Dermis microvascular lymphatic vessel endothelial cell (primary cell): ENCODE measurements around the gene SLC23A1. TPM values are rescaled to one million over a fixed set of nuclear protein-coding genes. Genes with fewer than 3 reads are reported as not detected.

Source experiments
- DNase-seq, 2 donors: peaks; one replicate each; pipeline versions ENCODE4 v3.0.0 to v3.0.0-alpha.2; 2010; ENCODE audit warnings: low read depth in 2 of 2
- total RNA-seq: library from RNA; depleted of rRNA; stranded (reverse); fragments of >200 nt; gene quantifications from 2 replicates; pipeline ENCODE4 v1.2.1, GENCODE V29; 2014

SLC23A1 gene
- total RNA-seq, 1 donor from 2014 or later: not detected

DNA sequence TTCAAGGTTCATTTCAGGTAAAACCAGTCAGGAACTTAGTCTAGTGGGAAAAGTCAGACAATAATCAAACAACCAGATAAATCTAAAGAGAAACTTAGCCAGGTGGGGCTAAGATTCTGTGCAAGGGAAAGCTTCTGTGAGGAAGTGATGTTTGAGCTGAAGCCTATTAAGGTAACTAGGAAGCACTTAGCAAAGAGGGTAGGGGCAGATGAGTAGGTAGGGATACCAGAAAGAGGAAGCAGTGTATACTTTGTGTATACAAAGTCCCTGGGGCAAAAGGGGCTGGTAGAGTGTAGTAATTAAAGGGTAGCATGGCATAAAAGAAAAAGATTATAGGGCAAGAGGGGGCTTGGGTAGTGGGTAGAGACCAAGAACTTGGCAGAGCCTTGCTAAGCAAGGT, 24.4 kb upstream of the SLC23A1 start:
- no peak for DNase-seq

DNA sequence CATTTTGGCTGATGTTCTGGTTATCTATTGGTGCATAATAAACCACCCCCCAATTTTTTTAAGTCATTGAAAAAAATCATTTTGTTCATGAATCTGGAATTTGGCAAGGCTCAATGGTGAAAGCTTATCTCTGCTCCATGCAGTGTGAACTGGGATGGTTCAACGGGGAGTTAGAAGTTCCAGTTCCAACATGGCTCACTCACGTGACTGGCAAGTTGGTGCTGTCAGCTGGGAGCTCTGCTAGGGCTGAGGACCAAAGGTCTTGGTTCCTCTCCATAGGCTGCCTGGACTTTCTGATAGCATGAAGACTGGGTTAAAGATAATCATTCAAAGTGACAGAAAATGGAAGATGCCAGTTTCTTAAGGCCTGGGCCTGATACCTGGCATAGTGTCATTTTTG, 23.9 kb upstream of the SLC23A1 start:
- no peak for DNase-seq

DNA sequence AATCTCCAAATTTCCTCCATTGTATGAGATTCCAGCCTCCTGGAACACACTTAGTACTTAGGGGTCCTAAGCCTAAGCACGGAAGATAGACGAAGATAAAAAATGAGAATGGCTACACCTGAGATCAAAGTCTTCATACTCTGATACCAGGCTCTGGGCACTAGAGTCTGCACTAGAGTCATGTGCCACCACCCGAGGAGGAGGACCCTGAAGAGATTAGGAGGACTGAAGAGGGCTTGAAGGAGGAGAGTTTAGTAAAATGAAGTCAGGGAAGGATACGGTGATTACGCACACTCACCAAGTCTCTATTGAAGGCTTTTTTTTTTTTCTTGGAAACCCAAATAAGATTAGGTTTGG, 21.4 kb upstream of the SLC23A1 start:
- no peak for DNase-seq

DNA sequence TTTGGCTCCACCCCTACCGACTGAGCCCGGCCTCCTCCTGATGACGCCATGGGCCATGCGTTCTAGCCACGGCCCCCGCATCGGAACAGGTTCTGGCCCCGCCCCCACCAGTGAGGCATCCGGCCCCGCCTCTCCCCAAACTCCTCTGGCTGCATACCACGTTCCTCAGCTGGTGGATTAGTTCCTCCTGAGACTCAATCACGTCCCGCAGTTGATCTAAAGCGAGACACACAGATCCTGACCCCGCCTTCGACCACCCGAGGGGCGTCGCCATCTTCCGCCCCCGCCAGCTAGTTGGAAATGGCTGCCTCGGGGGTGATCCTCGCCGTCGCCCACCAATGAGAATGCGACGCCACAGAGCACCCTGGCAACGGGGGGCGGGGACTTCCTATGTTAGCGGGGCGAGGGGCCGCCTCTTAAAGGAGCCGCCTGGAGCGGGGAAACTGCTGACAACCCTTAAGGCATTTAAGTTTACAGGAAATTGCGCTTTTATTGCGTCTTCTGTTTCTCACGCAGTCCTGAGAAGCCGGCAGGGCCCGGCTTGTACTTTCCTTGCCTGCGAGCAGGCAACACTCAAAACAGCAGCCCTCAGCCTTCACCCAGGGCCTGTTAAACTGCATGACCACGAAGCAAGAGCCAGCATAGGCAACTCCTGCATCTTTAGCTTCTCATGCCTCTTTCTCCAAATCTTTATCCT, 20.8 kb upstream of the SLC23A1 start, which contains the start of gene SPATA24:
TSS of gene SPATA24 (minus strand) at position 303 of the 697 bp plus-strand sequence. CDS start at position 274, 29 bp downstream.
- DNase-seq: peak; percentile 79 to 97

DNA sequence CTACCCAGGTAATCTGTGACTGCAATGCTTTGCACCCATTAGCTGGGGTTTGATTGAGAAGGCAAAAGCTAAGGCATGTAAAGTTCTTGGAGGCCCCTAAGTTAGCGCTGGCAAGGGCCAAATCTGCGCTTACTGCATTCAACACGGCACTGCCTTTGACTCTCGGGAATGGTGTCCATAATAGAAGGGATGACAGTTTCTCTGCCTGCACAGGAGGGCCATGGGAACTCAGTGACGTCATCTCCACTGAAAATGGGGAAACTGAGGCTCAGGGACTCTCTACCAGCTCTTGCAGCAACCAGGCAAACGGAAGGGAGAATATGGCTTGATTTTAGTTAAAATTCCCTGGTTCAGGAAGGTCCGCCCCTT, 20.3 kb upstream of the SLC23A1 start:
- DNase-seq: no peak

DNA sequence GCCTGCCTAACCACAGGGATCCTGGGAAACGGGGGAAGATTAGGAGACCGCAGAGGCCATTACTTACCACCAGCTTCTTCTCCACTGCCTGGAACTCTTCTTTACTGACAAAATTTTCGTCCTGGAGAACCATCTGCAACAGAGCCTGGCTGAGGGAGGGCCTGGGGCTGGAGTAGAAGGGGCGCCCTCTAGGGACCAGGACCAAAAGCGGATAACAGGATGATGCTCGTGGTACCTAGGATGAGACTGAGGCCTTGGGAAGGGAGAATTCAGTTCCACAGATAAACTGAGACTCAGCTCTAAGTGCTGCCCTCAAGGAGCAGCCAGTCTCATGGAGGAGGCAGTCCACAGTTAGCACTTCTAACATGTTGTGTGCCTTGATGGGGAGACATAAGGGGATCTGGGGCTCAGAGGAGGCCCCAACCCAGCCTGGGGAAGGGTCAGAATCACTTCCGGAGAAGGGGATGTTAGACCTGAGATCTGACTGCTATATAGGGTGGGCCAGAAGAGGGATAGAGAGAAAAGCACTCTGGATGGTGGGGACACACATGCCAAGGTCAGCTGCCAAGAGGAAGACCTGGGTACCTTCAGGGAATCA, 19.6 kb upstream of the SLC23A1 start:
- peak in 1 of 2 donors; percentile 44 for DNase-seq

DNA sequence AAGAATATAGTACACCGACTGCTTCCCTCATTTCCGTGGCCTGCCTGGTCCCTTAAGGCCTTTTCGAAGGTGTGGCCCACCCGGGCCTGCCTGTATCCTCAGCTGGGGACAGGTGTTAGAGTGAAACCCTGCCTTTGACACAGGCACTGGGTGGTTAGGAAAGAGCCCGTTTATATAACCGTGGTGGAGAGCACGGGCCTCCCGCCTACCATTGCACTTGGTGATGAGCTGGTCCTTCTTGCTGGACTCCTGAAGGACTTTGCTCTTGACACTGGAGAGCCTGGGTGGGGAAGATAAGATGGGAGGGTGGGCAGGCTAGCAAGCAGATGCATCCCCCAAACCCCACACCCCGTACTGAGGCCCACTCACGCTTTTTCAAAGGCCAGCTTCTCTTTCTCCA, 18.4 kb upstream of the SLC23A1 start:
- no peak for DNase-seq

DNA sequence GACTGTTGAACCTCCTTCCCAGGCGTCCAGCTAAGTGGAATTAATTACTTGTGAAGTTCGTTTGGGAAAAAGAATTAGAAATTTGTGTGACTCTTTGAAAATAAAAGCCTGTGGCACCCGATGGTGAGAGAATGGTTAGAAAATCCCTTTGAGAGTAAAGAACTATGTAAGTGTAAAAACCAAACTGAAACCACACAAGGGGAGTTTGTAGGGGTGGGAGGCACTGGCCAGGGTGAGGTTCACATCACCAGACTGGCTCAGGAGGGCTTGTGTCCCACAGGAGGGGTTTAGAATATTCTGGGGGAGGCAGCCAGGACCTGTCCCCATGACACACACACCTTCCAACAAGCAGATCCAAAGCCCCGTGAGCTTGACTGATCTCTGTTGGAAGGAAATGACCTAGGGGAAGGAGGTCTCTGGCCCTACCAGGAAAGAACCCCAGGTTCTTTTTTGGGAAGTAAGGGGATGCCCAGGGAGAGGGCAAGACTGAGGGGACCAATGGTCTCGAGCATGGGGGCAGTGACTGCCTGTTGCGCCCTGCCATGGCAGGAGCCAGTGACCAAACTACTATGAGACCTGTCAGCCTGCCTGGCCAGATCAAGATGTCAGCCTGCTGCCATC, 16.5 kb upstream of the SLC23A1 start:
- DNase-seq: no peak

DNA sequence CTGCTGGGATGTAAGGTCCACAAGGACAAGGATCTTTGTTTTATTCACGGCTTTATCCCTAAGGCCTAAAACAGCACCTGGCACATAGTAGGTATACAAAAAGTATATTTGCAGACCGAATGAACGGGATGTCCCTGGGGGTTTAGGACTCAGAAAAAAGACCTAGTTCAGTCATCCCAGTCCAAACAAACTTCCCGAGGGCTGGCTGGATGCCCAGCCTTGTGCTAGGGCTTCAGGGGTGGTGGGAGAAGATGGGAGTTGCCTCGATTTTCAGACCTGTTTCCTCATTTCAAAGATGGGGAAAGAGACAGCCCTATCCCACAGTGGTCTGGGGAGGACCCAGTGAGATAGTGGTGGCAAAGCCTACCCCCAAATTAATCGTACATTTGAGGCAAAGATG, 14.8 kb upstream of the SLC23A1 start:
- no peak for DNase-seq

DNA sequence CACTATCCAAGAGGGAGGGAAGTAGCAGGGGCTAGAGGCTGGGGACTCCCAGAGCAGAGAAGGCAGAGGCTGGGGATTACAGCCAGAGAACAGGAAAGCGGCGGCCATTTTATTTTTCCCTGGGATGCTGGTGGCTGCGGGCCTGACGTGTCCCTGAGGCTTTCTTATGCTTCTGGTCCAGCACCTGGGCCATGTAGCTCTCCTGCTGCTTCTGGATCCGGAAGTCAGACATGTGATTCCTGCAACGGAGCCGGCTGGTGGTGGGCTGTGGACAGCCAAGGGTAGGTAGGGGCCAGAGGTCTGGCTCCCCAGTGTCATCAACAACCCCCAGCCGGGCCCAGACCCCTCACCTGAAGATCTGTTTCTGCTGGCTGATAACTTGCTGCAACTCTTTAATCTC, 13.6 kb upstream of the SLC23A1 start:
- DNase-seq: no peak

DNA sequence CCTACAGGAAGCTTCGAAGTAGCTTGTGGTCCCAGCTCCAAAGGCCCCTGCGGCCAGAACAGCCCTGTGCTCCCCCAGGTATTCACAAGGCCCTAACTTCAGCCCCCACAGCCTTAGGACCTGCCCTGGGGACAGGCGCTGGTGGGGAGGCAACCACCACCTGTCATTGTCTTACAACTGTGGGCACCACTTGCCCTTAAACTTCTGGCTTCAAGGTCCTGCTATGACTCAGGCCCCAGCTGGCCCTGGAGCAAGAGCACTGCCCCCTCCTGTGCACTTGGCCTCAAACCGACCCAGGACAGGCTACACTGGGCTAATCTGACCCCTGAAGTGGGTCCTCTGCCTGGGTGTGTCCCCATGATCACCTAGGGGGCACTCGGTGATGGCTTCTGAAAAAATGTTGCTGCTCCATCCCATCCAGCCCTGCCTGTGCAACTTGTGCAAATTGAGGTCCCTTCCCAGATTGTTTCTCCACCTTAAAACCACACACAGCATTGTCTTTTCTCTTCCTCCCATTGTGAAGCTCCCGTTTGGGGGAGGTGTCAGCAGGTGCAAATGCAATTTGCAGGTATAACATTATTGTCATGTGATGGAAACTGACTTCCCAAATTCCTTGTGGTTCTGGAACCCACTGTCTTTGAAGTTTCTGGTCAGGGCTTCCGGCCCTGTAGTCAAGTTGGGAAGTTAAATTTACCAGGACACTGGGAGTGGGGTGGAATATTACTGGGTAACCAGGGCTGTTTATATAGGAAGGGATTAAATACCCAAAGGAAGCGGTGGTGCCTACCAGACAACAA, 12.9 kb upstream of the SLC23A1 start:
- DNase-seq: no peak

DNA sequence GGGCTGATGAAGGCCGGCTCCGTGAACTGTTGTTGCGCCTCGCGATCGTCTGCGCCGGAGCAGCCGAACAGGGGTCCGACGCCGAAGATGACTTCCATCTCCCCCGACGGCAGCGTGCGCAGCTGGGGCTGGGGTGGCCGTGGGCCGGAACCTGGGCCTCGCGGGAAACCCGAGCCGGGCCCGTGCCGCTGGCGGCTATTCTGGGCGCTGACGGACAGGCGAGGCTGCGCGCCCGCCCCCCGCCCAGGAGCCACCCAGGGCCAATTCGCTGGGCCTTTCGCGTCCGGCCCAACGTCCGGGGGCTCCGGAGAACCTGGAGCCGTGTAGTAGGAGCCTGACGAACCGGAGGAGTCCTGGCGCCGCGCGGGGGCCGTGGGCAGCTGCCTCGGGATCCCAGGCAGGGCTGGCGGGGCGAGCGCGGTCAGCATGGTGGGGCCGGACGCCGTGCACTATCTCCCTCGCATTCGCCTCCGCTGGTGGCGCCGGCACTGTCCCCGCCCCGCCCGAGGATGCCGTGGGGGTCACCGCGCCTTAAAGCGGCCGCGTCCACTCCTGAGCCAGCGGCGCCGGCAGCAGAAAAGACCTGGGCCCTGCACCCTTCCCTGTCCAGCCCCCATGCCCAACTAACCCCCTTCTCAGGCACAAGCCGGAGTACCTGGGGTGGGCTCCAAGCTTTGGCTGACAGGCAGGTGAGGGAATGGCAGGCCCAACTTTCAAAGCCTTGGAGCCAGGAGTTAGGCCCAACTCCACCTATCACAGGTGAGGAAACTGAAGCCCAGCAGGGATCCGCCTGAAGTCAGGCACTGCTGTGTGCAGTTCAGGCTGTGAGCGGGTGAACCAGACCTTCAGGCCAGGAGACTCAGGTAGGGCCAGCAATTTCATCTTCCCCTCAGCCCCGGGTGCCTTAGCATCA, 11.8 kb upstream of the SLC23A1 start, which contains the start of gene PROB1:
TSS of gene PROB1 (minus strand) at position 451 of the 913 bp plus-strand sequence. CDS start at position 428, 23 bp downstream.
- peak in 1 of 2 donors; percentile 38 for DNase-seq

DNA sequence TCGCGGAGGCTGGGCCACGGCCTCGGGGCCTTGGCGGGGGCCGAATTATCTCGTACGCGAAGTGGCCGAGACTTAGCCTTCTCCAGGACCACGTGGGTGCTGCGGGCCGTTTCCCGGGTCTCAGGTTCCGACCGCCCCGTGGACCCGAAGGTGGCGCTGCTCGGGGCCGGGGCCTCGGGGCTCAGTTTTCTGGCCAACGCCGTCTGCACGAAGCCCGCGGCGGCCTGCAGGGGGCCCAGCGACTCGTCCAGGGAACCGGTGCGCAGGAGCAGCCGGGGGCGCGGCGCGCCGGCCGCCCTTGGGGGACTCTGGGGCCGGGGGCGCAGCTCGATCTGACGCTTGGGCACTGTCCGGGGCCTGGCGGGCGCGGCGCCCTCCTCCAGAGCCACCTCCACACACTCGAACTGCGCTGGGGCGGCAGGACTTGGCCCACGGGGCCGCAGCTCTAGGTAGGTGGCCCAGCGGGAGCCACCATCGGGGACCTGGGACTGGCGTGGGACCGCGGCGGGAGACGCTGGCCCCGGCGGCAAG, 11.1 kb upstream of the SLC23A1 start:
- DNase-seq: peak in 1 of 2 donors; percentile 59

DNA sequence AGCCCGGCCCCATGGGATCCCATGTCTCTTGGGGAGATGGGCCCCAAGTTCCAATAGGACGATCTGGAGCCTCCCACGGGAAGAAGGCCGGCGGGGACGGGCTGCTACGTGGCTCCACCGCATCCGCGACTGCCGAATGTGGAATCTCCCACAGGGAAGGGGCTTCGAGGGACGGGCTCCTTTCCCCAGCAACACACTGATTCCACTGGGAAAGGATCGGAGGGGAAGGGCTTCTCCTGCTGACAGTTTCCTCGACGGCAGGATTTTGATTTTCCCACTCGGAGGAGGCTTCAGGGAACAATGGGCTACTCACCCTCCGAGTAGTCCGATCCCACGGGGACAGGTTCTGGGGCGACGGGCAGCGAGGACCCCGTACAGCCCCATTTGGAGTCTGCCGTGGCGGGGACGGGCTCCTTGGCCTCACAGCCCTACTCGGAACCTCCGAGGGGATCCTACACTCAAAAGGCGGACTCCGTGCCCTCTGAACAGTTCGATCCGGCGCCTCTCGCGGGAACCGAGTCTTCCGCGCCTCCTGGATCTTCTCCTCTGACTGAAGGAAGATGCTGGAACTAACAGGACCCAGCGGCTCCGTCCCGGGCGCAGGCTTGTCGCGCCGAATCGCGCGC, 10.5 kb upstream of the SLC23A1 start:
- no peak for DNase-seq

DNA sequence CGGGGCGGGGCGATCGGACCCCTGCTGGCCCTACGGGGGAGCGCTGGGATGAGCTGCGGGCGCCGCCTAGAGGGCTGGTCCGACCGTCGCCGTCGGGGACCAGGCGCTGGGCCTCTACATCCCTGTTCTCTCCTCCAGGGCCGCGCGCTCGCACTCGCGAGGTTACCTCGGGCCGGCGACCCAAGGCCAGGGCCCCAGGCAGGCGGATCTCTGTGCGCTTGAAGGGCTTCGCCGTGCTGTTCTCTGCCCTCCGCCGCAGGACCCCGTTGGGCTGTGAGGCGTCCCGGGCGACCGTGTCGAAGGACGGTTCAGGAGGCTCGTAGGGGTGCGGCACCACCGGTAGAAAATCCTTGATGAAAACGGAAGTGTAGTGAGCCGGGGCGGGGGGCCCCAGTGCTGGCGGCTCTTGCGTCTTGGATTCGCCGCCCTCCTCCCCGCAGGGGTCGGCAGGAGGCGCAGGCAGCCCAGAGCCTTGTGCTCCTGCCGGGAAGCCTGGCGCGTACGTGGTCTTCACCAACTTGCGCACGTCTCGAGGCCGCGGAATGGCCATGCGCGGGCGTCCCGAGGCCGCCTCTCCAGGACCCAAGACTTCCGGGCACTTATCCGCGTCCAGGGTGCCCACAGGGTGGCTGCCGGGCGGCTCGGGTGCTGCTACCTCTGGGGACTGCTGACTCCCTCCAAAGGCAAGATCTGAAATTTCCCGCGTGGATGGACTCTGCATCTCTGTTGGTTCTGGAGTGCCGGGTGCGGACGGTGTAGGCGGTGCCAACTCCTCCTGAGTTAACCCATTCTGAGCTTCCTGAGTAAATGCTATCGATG, 9.8 kb upstream of the SLC23A1 start:
- peak in 1 of 2 donors; percentile 58 for DNase-seq

DNA sequence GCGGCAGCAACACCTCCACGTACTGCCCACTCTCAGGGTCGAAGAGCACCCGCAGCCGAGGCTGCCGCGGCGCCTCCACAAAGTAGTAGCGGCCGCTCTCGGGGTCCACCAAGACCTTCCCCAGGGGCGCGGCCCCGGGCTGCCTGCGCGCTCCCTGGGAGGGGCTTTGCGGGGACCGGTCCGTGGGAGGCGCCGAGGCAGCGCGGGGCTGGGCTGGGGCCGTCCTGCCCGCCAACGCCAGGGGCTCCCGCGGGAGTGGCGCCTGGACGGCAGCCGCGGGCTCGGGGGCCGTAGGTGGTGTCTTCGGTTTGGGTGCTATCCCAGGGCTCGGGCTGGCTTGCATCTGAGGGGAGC, 9.2 kb upstream of the SLC23A1 start:
- DNase-seq: no peak

DNA sequence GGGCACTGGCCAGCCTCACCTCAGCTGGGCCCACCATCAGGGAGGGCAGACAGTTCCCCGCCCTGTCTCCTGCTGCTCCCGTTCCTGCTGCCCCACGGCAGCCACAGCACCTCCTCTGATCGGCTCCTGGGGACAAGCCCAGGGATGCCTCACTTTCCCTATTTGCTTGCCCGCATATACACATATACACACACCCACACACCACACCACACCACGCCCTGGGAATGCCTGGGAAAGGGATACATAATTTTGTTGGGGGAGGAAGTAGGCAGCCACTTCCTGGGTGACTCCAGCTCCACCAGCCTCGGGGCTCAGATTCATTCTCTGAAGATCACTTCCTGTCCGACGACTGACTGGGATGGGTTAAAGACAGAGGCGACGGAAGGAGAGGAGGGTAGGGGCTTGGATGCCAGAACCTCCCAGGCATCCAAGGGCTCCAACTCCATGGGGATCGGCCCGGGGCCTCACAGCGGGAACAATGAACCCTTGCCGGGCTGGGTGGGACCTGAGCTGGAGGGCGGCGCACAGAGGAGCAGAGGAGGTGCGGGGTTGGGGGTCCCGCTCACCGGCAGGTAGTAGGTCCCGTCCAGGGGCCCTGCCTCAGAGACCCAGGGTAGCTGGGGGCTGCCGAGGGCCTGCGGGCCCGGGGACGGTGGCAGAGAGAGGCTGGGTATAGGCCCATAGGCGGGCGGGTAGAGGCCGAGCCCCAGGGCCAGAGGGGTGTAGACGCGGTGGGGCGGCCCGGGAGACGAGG, 8.7 kb upstream of the SLC23A1 start:
- no peak for DNase-seq

DNA sequence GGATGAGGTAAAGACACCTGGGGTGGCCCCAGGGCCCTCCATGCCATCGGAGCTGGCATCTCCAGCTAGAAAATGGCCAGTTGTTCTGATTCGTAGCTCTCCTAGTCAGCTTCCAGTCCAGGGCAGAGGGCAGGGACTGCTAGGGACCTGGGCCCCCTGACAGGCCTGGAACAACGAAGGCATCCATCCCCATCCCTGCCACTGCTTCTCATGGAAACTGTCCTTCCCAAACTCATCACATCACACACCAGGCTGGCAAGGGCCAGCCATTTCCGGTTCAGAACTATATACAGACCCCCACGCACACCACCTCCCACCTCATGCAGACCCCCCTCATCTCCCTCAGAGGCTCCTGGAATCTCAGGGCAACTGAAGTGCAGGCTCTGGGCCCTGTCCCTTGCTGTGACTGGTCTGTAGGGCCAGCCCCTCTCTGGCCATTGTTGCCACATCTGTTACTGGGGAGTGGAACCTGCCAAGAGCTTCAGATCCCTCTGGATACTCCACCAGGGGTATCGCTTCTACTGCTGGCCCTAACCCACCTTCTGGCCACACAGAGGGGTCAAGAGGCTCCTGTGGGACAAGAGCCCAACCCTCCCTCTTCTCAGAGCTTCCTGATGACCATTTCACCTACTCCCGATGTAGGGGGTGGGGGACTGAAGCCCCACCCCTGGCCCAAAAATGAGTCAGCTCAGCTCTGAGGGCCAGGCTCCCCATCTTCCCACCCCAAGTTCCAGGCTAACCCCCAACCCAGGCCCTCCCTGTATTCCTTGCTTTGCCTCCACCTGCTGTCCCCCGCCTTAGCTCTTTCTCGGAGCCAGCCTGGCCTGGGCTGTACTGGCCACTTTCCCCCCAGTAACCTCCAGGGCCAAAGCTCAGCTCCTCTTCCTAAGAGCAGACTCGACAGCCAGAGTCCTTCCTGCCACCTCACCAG, 7.8 kb upstream of the SLC23A1 start:
- no peak for DNase-seq
